HL-60 (cell line): ENCODE data around the gene AHI1.

Experiments used
- DNase-seq, 2 experiments: peaks; one replicate each; pipeline ENCODE4 v3.0.0-alpha.2; 2010 to 2020; ENCODE audit warnings: low read depth in 1 of 2, low spot score in 1 of 2
- H3K27ac ChIP-seq: fragments of 250-450 bp; sonication (Bioruptor Pico); replicated peaks from 2 replicates; pipeline ENCODE4 v1.5.1; 2020; ENCODE audit warnings: mild to moderate bottlenecking, moderate library complexity
- H3K27me3 ChIP-seq: fragments of 250-450 bp; sonication (Bioruptor Pico); 2 replicates; pipeline ENCODE4 v1.5.1; 2021; ENCODE audit warnings: mild to moderate bottlenecking, moderate library complexity; ENCODE audit not compliant: insufficient read depth, poor library complexity, severe bottlenecking
- H3K4me3 ChIP-seq: replicated peaks from 2 replicates; pipeline ENCODE4 v1.5.1; 2011; ENCODE audit warnings: mild to moderate bottlenecking, control low read depth, low read length; ENCODE audit not compliant: insufficient read depth
- CTCF ChIP-seq: IDR thresholded peaks from one replicate; pipeline ENCODE4 v1.5.1; 2011; ENCODE audit warnings: low read length, control low read depth, inconsistent platforms; ENCODE audit not compliant: insufficient read depth
- GABPA ChIP-seq: IDR thresholded peaks from 2 replicates; pipeline ENCODE4 v1.6.1; 2012; ENCODE audit warnings: low read depth
- POLR2AphosphoS5 ChIP-seq: IDR thresholded peaks from 2 replicates; pipeline ENCODE4 v1.6.1; 2012; ENCODE audit warnings: low read depth
- REST ChIP-seq: IDR thresholded peaks from 2 replicates; pipeline ENCODE4 v1.6.1; 2012; ENCODE audit warnings: low read depth; ENCODE audit not compliant: insufficient replicate concordance
- SPI1 ChIP-seq: IDR thresholded peaks from 2 replicates; pipeline ENCODE4 v1.6.1; 2012; ENCODE audit warnings: low read depth, mild to moderate bottlenecking, borderline replicate concordance

The AHI1 gene

GRCh38 chr6:135274561-135275293 is 222.8 kb downstream of the AHI1 start:
- Histone ChIP-seq H3K4me3 (no peak overlapping the region), H3K27me3 (no peaks in the 10 kb centered on the region), H3K27ac (no peak overlapping the region)
- DNase-seq = no peak
- no peak for TF ChIP-seq REST
- TF ChIP-seq CTCF = no peak
- no peak for TF ChIP-seq SPI1
- no peak for TF ChIP-seq POLR2AphosphoS5
- TF ChIP-seq GABPA = no peak

- Histone ChIP-seq H3K27ac (no peak overlapping the region), H3K27me3 (no peaks in the 10 kb centered on the region), H3K4me3 (no peak overlapping the region)
- no peak for TF ChIP-seq SPI1
- no peak for TF ChIP-seq REST
- TF ChIP-seq POLR2AphosphoS5 = no peak
- TF ChIP-seq CTCF = no peak
- no peak for TF ChIP-seq GABPA
- DNase-seq = no peak
Observed at GRCh38 chr6:135271626-135272025, 225.9 kb downstream of the AHI1 start.

GRCh38 chr6:135270676-135271536 is 226.6 kb downstream of the AHI1 start:
- Histone ChIP-seq H3K4me3 (no peak overlapping the region), H3K27me3 (no peaks in the 10 kb centered on the region), H3K27ac (no peak overlapping the region)
- DNase-seq = no peak
- TF ChIP-seq REST (no peak), CTCF (no peak), GABPA (no peak), SPI1 (no peak), POLR2AphosphoS5 (no peak)
